Kasumi-1 (cell line): ENCODE measurements around the gene TGFBR2.

Source experiments
- DNase-seq, 2 experiments: peaks; one replicate each; lab custom pipeline; 2025; lab: John Stamatoyannopoulos, UW

TGFBR2 gene

GRCh38 chr3:30719536-30719935 lies 113.1 kb downstream of the TGFBR2 start:
- no peak for DNase-seq

GRCh38 chr3:30720586-30721313 lies 114.3 kb downstream of the TGFBR2 start:
- DNase-seq, result no peak

- DNase-seq, result no peak
Measured at GRCh38 chr3:30721314-30721634, 114.9 kb downstream of the TGFBR2 start.

GRCh38 chr3:30723211-30723610 lies 116.8 kb downstream of the TGFBR2 start:
- no peak for DNase-seq

- DNase-seq, result no peak
Measured at GRCh38 chr3:30724863-30725262, 118.5 kb downstream of the TGFBR2 start.

GRCh38 chr3:30728143-30728542 lies 121.7 kb downstream of the TGFBR2 start:
- DNase-seq, result no peak

- DNase-seq, result no peak
Measured at GRCh38 chr3:30729512-30729911, 123.1 kb downstream of the TGFBR2 start.

- no peak for DNase-seq
Measured at GRCh38 chr3:30729936-30730335, 123.5 kb downstream of the TGFBR2 start.

GRCh38 chr3:30730967-30731366 lies 124.6 kb downstream of the TGFBR2 start:
- DNase-seq, result no peak

- no peak for DNase-seq
Measured at GRCh38 chr3:30733209-30733608, 126.8 kb downstream of the TGFBR2 start.

GRCh38 chr3:30733696-30734095 lies 127.3 kb downstream of the TGFBR2 start:
- no peak for DNase-seq

GRCh38 chr3:30737743-30738499 lies 131.5 kb downstream of the TGFBR2 start:
- no peak for DNase-seq

GRCh38 chr3:30738605-30739004 lies 132.2 kb downstream of the TGFBR2 start:
- no peak for DNase-seq

GRCh38 chr3:30741889-30742288 lies 135.5 kb downstream of the TGFBR2 start:
- DNase-seq, result no peak

- no peak for DNase-seq
Measured at GRCh38 chr3:30742796-30743619, 136.6 kb downstream of the TGFBR2 start.
